GM23248 (cell line): Measurements from ENCODE around the gene PHKG1.

ENCODE experiments used
- EZH2 ChIP-seq: fragments of 200-600 bp; sonication (generic); IDR thresholded peaks from 2 replicates; pipeline ENCODE4 v1.6.1; 2018; ENCODE audit warnings: antibody characterized with exemption, mild to moderate bottlenecking; ENCODE audit not compliant: insufficient read depth, poor library complexity, severe bottlenecking
- EZH2phosphoT487 ChIP-seq: fragments of 200-600 bp; sonication (generic); IDR thresholded peaks from 2 replicates; pipeline ENCODE4 v1.6.1; 2018; ENCODE audit warnings: antibody characterized with exemption, moderate library complexity, mild to moderate bottlenecking, low read depth; ENCODE audit not compliant: insufficient read depth

DNA sequence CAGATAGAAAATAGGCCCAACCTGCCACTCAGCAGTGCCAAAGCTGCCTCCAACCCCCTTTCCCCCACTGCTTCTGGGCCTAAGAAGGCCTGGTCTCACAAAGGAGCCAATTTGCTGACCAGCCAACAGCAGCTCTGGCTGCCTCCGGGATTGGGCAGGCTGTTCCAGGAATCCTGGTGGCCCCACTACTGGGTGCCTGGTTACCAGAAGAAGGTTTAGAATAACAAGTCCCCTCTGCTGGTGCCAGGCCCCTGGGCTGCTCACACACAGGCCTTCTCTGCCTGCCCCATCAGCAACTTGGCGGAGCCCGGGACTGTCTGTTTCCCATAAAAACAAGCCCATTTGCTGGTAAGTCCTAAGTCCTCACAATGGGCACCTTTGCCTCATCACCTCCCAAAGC is 1.2 kb downstream of the PHKG1 start:
- TF ChIP-seq EZH2 (no peak), EZH2phosphoT487 (no peak)
